ENCODE data around the gene EIF3K.

EIF3K gene

DNA sequence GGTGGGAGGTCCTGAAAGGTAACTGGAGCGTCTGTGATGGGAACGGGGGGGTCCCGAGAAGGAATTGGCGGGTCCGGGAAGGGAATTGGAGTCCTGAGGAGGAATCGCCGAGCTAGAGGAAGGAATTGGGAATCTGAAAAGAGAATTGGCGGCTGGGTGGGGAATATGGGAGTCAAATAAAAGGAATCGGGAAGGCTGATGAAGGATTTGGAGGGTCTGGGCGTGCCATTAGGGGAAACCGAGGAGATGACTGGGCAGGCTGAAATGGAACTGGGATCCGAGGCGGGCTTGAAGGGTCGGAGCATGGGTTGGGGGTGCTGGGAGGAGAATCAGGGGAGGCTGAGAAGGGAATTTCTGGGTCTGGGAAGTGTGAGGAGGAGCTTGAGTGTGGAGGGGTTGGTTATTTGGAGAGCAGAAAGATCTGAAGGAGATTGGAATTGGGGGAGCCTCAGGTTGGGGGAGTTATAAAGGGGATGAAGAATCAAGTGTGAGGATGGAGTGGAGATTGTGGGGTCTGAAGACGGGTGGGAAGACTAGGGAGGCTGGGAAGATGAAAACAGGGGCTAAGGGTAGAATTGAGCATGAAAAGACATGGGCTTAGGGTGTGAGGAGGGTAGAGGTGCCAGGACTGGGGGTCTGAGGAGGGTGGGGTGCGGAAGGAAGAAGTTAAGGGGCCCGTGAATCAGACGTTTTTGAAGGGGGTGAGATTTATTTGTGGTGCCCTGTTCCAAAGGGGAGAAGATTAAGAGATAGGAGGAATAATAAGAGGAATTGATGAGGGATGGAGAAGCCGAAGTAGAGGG, 29.2 kb downstream of the EIF3K start:
- no peak for DNase-seq (ENCODE audit: extremely low spot score, insufficient read length, low read depth)
- FAIRE-seq, result no peak

DNA sequence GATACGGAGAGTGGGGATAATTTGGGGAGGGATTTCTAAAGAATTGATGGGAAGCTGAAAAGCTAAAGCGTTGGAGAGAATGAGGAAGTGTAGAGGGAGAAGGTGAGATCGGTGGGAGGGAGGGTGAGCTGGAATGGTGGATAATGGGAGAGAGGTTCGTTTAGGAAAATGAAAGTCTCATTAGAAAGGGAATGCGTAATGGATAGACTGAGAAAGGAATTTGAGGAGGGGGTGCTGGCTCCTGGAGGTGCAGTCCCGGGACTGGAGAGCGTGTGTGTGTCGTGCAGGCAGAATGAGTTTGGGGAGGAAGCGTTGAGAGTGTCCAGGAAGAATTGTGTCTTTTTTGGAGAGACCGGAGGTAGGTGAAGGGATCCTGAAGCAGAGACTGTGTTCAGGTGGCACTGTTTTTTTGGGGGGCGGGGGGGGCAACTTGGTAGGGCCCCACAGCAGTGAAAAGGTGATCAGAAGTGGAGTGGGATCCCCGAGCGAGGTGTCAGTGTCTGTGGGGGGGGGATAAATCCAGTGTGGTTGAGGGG, 29.8 kb downstream of the EIF3K start:
- FAIRE-seq, result no peak
- DNase-seq (ENCODE audit: extremely low spot score, insufficient read length, low read depth), result no peak

DNA sequence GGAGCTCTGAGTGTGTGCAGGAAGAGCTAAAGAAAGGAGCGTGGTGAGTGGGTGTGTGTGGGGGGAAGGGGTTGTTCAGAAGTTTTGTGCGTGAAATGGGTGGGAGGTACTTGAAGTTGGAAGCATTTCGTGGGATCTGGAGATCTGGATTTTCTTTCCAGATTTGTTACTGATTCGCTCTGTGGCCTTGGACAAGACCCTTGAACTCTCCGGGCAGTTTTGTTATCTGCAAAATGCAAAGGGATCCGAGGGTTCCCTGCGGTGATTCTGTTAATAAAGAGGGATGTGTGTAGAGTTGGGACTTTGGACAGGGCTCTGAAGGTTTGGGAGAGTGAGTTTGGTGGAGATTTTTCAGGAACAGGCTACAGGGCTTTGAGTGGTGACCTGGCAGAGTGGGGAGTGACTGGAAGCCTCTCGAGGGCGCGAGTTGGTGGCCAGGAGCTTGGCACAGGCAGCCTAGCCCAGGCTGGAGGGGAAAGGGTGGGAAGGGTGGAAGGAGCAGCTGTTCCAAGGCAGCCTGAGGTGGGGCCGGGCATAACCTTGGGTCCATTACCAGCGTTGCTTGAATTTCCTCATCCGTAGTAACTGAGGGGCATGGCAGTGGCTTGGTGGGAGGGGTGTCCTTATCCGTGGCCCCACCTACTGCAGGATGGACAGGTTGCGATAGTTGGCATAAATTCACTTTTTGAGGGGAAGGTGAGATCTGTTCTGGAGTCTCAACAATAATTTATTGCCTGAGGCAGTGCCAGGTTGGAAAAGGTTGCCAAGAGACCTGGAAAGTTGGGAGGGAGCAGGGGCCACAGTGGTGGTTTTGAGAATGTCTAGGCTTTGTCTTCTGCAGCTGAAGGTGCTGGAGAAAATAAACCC, 30.6 kb downstream of the EIF3K start:
- no peak for FAIRE-seq
- no peak for DNase-seq (ENCODE audit: extremely low spot score, insufficient read length, low read depth)

DNA sequence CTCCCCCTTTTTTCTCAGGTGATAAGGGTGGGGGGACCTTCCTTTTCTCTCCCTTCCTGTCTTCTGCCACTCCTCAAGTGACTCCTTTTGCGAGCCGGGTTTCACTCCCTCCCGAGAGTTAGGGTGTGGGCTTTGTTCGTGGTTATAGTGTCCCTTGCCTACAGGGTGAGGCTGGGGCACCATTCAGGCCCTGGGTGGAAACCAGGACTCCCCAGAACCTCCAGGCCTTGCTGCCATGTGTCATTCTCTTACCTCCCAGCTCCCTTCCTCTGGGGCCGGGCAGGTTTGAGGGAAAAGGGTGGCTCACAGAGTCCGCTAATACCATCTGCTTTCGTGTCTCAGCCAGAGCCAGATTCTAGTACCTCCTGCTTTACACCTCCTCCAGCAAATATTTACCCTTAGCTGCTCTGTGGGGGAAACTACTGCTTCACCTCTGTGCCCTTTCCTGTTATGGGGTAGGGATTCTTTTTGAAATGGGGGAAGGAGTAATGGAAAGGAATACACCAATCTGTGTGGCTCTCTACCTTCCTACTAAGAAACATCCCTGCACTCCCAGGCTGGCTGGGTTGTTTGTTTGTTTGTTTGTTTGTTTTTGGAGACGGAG, 31.3 kb downstream of the EIF3K start:
- FAIRE-seq (no peak), DNase-seq (ENCODE audit: extremely low spot score, insufficient read length, low read depth) (no peak)

DNA sequence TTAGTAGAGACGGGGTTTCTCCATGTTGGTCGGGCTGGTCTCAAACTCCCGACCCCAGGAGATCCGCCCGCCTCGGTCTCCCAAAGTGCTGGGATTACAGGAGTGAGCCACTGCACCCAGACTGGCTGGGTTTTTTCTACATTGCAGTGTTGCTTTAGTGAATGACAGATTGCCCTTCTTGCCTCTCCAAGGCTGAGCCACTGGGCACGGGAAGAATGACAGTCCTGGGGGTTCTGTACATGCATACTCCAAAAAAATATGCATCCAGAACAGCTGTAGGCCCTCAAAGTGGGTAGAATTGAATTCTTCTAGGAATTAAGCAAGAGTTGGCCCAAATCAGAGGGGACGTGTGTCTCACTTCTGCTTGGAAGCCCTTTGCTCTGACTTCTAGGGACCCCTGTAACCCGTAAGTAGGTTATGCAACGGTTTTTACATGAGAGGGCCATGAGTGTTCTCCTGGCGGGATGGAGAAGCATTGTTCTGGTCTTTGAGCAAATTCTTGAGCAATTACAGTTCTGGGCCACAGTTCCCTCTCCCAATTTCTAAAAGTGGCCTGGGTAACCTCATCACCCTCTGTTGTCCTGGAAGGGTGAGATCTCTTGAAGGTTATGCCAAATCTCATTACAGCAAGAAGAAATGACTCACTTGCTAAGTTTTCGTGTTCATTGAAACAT, 32.1 kb downstream of the EIF3K start:
- FAIRE-seq (no peak), DNase-seq (ENCODE audit: extremely low spot score, insufficient read length, low read depth) (no peak)

DNA sequence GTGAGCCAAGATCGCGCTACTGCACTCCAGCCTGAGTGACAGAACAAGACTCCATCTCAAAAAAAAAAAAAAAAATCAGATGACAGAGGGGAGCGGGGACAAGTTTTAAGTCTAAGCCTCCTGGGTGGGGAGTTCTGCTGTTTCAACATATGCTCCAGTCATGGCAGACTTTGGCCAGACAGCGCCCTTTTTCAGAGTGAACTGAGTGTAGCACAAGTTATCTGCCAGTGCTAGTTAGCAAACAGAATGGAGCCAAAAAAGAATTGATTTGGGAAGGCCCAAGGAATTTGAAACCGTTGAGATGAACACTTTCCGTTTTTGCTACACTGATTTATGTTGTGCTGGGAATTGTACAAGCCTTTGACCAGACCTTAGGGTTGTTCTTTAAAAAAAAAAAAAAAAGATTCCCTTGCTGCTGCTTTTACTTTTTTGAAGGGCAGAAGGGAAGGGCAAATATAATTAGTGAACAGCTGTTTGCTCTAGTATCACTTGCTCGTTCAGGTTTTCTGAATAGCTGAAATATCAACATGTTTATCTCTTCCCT, 34.1 kb downstream of the EIF3K start:
- DNase-seq (ENCODE audit: extremely low spot score, insufficient read length, low read depth) (no peak), FAIRE-seq (no peak)

DNA sequence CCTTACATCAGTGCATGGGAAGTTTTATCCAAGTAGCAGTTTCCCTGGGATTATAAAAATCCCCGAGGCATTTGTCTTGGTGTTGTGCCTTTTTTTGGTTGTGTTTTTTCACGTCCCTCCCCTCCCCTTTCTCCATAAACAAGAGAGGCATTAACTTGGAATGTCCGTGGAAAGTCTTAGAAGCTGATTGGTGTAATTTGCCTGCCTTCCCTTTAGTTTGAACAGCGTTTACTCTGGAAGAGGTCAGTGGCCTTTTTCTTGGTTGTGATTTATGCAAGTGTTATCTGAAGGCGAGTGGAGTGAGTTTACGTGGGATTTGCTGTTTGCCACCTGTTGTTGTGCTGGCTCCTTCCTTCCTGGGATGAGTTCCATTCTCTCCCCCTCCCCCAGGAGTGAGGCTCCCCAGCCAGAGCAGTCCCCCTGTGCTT, 35.7 kb downstream of the EIF3K start:
- no peak for FAIRE-seq
- no peak for DNase-seq (ENCODE audit: extremely low spot score, insufficient read length, low read depth)

DNA sequence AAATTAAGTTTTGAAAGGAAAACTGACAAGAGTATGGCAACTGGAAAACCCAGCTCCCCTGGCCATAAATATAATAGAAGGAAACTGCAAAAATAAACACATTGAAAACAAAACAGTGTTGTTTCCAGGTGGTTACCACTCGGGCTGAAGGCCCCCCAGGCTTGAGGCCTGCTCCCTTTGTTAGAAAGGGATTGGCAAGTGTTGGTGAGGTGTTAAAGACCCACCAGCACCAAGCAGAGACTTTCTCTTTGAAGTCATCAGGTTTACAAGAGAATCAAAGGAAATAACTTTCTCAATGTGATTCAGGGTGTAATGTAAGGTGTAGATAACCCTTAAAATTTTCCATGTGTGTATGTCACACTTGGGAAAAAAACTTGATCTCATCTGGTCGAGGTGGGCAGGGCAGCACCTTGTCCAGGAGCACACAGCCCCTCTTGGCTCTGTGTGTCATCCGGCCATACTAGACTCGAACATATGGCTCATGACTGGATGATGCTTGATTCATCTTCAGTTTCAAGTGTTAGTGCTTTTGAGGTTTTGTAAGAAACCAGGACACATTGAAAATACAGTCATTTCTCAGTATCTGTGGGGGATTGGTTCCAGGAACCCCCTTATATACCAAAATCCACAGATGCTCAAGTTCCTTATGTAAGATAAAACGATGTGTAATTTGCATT, 36.3 kb downstream of the EIF3K start:
- DNase-seq (ENCODE audit: extremely low spot score, insufficient read length, low read depth) (no peak), FAIRE-seq (no peak)

DNA sequence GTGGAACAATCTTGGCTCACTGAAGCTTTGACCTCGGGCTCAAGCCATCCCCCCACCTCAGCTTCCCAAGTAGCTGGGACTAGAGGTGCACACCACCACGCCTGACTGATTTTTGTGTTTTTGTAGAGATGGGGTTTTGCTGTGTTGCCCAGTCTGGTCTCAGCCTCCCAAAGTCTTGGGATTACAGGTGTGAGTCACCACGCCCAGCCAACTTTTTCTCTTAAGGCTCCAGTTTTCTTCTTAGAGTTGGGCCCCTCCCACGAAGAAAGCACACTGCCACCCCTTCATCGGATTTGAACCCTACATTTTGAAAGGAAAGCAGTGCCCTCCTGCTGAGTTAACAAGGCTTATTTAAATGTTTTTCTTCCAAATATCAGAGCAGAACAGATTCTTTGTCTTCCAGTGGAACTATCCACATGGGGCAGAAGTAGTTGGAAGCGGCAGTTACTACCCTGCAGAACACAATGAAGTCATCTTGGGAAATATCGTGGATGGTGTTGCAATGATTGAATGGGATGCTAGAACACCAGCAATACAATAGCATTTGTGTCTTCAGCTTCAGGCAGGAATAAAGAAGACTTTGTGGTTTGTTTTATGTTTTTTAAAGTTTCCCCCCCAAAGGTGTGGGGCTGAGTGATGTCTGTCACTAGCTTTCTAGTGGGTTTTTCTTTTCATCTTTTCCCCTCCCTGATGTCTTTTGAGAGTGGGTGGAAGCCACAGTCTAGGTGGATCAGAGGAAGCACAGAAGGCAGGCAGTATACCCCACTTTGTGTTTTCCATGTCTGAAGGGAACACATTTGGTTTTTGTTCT, 37.4 kb downstream of the EIF3K start:
- no peak for FAIRE-seq
- DNase-seq (ENCODE audit: extremely low spot score, insufficient read length, low read depth), result no peak

DNA sequence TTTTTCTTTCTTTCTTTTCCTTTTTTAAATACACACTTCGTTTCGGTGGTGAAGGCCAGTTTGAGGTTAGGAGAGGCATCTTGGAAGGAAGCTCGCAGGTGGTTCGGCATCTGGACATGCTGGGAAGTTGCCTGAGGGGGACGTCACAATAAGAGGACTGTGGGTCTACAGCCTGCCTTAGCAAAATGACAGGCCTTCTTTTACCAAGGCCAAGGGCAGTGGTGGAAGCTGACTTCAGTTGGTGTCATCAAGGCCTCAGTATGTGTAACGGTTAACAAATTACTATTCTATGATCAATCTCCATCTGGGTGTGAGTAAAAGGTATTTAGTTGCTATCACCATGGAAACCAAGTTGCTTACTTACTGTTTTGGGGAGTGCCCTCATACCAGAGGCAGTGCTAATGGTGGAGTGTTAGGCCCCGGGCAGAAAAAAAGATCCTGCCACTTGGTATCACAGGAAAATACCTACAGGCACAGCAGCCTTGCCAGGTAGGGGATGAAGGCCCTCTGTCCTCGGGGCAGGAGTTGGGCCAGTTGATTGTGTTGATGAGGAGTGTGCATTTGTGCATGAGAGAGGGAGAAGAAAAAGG, 38.7 kb downstream of the EIF3K start:
- DNase-seq (ENCODE audit: extremely low spot score, insufficient read length, low read depth) (no peak), FAIRE-seq (no peak)

DNA sequence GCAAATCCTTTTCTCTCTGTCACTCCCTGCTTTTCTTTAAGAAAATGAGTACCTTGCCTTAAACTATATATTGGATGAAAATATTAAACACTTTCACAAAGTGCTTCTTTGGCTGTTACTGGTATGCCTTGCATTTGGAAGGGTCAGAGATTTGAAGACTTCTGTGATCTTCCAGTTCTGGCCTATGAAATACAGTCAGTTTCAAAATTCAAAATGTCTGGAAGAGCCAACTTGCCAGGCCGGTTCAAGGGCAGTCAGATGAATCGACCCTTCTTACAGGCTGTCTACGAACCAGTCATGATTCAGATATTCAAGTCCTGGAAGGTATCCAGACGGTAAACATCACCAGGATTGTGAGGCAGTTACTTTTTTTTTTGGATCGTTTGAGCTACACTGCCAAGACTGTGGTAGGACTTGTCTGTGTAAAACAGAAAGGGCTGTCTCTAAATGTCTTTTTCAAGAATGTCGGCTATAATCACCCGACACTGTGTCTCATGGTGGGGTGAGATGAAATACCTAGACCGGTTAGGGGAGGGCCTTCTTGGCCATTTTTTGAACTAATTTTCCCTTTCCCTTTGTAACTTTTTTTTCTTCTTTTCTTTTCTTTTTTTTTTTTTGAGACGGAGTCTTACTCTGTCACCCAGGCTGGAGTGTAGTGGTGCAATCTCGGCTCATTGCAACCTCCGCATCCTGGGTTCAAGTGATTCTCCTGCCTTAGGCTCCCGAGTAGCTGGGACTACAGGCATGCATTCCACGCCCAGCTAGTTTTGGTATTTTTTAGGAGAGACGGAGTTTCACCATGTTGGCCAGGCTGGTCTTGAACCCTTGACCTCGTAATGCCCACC, 39.7 kb downstream of the EIF3K start:
- FAIRE-seq, result no peak

DNA sequence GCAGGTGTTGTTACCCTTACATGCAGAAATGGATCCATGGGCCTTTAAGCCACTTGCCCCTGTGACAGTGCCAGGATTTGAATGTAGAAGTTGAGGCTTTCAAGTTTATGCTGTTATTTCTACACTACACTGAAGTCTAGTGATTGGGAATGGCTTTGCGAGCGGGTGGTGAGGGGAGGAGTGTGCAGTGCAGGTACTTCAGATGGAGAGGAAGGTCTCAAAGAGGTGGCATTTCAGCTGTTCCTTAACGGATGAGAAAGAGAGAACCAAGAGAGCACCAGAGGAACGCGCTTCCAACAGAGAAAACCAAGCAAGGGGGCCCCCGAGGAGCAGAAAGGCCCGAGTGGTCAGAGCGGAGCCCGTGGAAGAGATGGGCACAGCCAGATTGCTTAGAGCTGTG, 41.7 kb downstream of the EIF3K start:
- FAIRE-seq (no peak), DNase-seq (ENCODE audit: extremely low spot score, insufficient read length, low read depth) (no peak)

More for the DNA sequence above, 39.7 kb downstream of the EIF3K start:
- DNase-seq (ENCODE audit: extremely low spot score, insufficient read length, low read depth), result no peak

DNA sequence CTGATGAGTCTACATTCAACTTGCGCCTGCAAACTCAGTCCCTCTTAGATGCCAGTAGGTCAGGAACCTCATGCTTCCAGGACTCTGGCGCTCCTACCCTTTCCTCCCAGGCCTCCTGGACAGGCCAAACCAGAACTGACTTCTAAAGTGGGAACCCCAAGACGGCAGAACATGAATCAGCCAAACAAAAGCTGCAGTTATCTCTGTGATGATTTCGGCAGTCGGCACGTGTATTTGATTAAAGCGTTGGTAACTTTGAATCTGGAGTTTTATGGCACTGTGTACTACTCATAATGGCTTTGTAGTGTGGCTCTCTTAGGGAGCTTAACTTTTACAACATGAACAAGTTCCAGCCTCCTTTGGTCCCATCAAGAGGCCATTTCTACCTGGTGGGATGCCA, 42.1 kb downstream of the EIF3K start:
- DNase-seq (ENCODE audit: extremely low spot score, insufficient read length, low read depth) (no peak), FAIRE-seq (no peak)

DNA sequence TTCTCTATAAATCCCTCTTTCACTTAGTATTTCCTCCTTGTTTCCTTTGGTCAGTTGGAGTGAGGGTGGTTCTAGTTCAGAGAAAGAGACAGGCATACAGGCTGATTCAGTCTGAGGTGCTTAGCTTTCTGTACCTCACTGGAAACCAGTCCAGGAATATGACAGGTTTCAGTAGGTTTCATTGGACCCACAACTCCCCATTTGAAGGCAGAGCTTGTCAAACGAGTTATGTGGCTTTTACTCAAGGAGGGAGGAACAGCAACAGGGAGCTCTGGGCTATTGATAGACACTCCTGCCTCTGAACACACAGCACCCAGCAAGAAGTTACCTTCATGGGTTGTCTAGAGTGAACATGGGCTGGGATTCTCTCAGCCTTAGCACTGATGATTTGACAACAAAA, 43.0 kb downstream of the EIF3K start:
- no peak for FAIRE-seq
- DNase-seq (ENCODE audit: extremely low spot score, insufficient read length, low read depth), result no peak

DNA sequence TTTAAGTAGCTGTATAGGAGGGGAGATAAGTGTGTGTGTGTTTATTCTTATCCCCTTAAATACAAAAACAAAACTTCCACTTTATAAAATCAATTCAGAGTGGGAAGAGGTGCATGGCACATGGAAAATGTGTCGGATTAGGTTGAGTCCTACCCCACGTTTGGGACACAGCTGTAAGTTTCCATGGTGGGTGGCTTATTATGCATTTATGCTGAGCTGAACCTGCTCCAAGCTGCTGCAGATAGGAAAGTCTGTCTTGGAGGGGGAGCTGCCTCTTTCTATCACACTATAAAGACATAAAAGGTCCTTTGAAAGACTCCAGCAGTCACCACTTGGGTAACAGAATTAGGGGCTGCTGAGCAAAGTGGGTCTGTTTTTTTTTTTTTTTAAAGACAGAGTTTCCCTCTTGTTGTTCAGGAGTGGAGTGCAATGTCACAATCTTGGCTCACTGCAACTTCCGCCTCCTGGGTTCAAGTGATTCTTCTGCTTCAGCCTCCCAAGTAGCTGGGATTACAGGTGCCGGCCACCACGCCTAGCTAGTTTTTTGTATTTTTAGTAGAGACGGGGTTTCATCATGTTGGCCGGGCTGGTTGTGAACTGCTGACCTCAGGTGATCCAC, 43.7 kb downstream of the EIF3K start:
- DNase-seq (ENCODE audit: extremely low spot score, insufficient read length, low read depth) (no peak), FAIRE-seq (no peak)

DNA sequence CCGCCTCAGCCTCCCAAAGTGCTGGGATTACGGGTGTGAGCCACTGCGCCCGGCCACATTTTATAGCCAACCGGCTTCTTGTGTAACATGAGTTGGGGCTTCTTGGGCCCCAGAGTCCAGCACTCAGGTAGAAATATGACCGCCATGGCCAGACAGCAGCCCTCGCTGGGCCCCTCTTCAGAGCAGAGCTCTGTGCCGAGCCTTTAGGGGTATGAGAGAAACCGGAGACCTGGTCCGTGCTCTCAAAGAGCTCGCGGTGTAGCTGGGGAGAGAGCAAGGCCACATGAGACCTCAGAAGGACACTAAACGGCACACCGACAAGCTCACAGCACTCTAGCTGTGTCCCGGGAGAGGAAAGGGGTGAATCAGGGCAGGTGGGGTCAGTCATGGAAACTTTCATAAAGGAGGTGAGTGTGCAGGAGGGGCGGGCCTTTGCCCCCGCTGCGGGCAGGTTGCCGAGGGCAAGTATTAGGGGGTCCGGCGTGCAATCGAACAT, 44.2 kb downstream of the EIF3K start:
- FAIRE-seq (no peak), DNase-seq (ENCODE audit: extremely low spot score, insufficient read length, low read depth) (no peak)

Measured in GM18507 (cell line).